HEK293 (cell line): ENCODE measurements around the gene RPS23.
"Not testable (repeated sequence)": the region's sequence is repeated elsewhere in the genome, so short reads cannot be mapped to it uniquely, and the experiment has no call there.

Experiments
- CTCF ChIA-PET: fragments of 350-600 bp; formaldehyde crosslinking; extraction: SDS; loops from one replicate; lab custom pipeline; 2021; ENCODE audit warnings: antibody characterized with exemption; lab: Yijun Ruan, JAX
- POLR2A ChIA-PET: fragments of 300-600 bp; formaldehyde crosslinking; extraction: SDS; loops from one replicate; lab custom pipeline; 2020; ENCODE audit warnings: antibody characterized with exemption, inconsistent platforms; lab: Yijun Ruan, JAX
- H3K27ac ChIP-seq: fragments of 200-500 bp; sonication (Bioruptor generic); 2 replicates; pipeline ENCODE4 v1.5.1; 2014; ENCODE audit warnings: low read depth, low read length, control low read depth, inconsistent platforms; ENCODE audit errors: extremely low read depth
- H3K36me3 ChIP-seq, 2 experiments: fragments of 200-500 bp in 1 of 2; sonication (Bioruptor generic) in 1 of 2; 1 replicate in 1 of 2; 2 replicates in 1 of 2; pipeline ENCODE4 v1.5.1; 2014 to 2017; ENCODE audit warnings: inconsistent platforms in 2 of 2, low read length in 2 of 2; ENCODE audit not compliant: control insufficient read depth in 2 of 2, insufficient read depth in 1 of 2
- H3K4me1 ChIP-seq: fragments of 200-500 bp; sonication (Bioruptor generic); 2 replicates; pipeline ENCODE4 v1.5.1; 2014; ENCODE audit warnings: mild to moderate bottlenecking, low read length, inconsistent platforms; ENCODE audit not compliant: control insufficient read depth, insufficient read depth
- H3K4me3 ChIP-seq: 2 replicates; pipeline ENCODE4 v1.5.1; 2011; ENCODE audit warnings: low read depth, mild to moderate bottlenecking, control low read depth, low read length, moderate library complexity
- H3K9me3 ChIP-seq: fragments of 200-500 bp; sonication (Bioruptor generic); 2 replicates; pipeline ENCODE4 v1.5.1; 2014; ENCODE audit warnings: low read depth, low read length, inconsistent platforms; ENCODE audit not compliant: control insufficient read depth, insufficient read depth
- SP3 ChIP-seq: fragments of 450-650 bp; formaldehyde crosslinking; IDR thresholded peaks from 2 replicates; pipeline ENCODE4 v1.5.1; 2016; ENCODE audit warnings: missing biosample characterization, missing genetic modification characterization
- WT1 ChIP-seq: fragments of 450-650 bp; formaldehyde crosslinking; IDR thresholded peaks from 2 replicates; pipeline ENCODE4 v1.5.1; 2016; ENCODE audit warnings: missing biosample characterization, missing genetic modification characterization
- ZNF202 ChIP-seq: fragments of 450-650 bp; formaldehyde crosslinking; IDR thresholded peaks from 2 replicates; pipeline ENCODE4 v1.5.1; 2016; ENCODE audit warnings: missing biosample characterization, missing genetic modification characterization, borderline replicate concordance
- ZNF214 ChIP-seq: fragments of 450-650 bp; formaldehyde crosslinking; IDR thresholded peaks from 2 replicates; pipeline ENCODE4 v1.5.1; 2017; ENCODE audit warnings: missing biosample characterization, mild to moderate bottlenecking, missing genetic modification characterization, borderline replicate concordance
- ZNF433 ChIP-seq: fragments of 450-650 bp; formaldehyde crosslinking; IDR thresholded peaks from 2 replicates; pipeline ENCODE4 v1.5.1; 2016; ENCODE audit warnings: missing biosample characterization, missing genetic modification characterization, low read depth
- ZNF449 ChIP-seq: fragments of 450-650 bp; formaldehyde crosslinking; IDR thresholded peaks from 2 replicates; pipeline ENCODE4 v1.5.1; 2017; ENCODE audit warnings: missing biosample characterization, mild to moderate bottlenecking, missing genetic modification characterization, moderate library complexity
- ZNF600 ChIP-seq: fragments of 450-650 bp; formaldehyde crosslinking; IDR thresholded peaks from 2 replicates; pipeline ENCODE4 v1.5.1; 2016; ENCODE audit warnings: missing biosample characterization, missing genetic modification characterization
- ZNF677 ChIP-seq: fragments of 450-650 bp; IDR thresholded peaks from 2 replicates; pipeline ENCODE4 v1.5.0; 2018; ENCODE audit warnings: missing biosample characterization, mild to moderate bottlenecking, missing genetic modification characterization, moderate library complexity
- ZSCAN23 ChIP-seq: fragments of 450-650 bp; formaldehyde crosslinking; IDR thresholded peaks from 2 replicates; pipeline ENCODE4 v1.5.1; 2016; ENCODE audit warnings: missing biosample characterization, missing genetic modification characterization
- TF ChIP-seq, protein P1 (sequence below): fragments of 450-650 bp; formaldehyde crosslinking; IDR thresholded peaks from 2 replicates; pipeline ENCODE4 v1.5.1; 2016; ENCODE audit warnings: missing biosample characterization, missing genetic modification characterization

RPS23 gene

GRCh38 chr5:82275216-82275664 is 2.9 kb downstream of the RPS23 start (continued):
- TF ChIP-seq WT1 (tag by site-specific recombination), result no peak
- TF ChIP-seq ZNF433 (tag by site-specific recombination), result no peak
- no peak for TF ChIP-seq ZNF214 (tag by site-specific recombination)
- TF ChIP-seq, protein P1, sequence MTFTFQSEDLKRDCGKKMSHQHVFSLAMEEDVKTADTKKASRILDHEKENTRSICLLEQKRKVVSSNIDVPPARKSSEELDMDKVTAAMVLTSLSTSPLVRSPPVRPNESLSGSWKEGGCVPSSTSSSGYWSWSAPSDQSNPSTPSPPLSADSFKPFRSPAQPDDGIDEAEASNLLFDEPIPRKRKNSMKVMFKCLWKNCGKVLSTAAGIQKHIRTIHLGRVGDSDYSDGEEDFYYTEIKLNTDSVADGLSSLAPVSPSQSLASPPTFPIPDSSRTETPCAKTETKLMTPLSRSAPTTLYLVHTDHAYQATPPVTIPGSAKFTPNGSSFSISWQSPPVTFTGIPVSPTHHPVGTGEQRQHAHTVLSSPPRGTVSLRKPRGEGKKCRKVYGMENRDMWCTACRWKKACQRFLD (tag by site-specific recombination), result no peak
- TF ChIP-seq ZNF449 (tag by site-specific recombination), result no peak
- no peak for TF ChIP-seq ZSCAN23 (tag by site-specific recombination)

- POLR2A ChIA-PET, result interaction anchor here (2.1 kb wide), 1 partner anchor 9 kb away, joined by 9 read pairs; no protein-coding TSS in a partner anchor
- H3K36me3 ChIP-seq, result peaks cover 16 to 43% of the 10 kb centered on the region in 2 experiments
- TF ChIP-seq ZNF202 (tag by site-specific recombination) (peak; percentile 75; the same call in 1 of the 2 replicates), SP3 (tag by site-specific recombination) (no peak)
- TF ChIP-seq, all 188 proteins: peak for 1
- CTCF ChIA-PET, result interaction anchor here (0.7 to 1.7 kb wide), 3 partner anchors 15 to 1433 kb away, joined by 3 to 5 read pairs (median 4); no protein-coding TSS in a partner anchor
- H3K4me1 ChIP-seq, result no peaks in the 10 kb centered on the region
- no peaks in the 10 kb centered on the region for H3K9me3 ChIP-seq
- H3K27ac ChIP-seq, result no peak overlapping the region
- H3K4me3 ChIP-seq, result no peak overlapping the region
Observed at GRCh38 chr5:82274343-82275211, 3.6 kb downstream of the RPS23 start.

DNA sequence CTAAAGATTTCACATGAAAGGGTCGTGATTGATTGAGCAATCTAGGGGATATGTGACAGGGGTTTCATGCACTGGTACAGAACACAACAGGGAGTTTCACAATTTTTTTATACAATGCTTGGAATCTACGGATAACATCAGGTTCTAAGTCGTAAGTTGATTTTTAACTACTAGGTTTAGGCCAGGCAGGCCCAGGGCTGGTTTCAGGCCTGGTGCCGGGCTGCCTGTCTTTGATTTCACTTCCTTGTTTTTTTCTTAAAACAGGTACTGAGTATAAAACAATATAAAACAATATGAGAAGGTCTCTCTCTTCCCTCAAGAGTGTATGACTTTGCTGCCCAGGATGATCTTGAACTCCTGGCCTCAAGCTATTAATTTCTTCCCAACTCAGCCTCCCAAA is 4.7 kb downstream of the RPS23 start:
- CTCF ChIA-PET, result interaction anchor here (1.7 kb wide), 1 partner anchor 14 kb away, joined by 5 read pairs; no protein-coding TSS in a partner anchor
- not testable (repeated sequence) for H3K4me1 ChIP-seq, H3K4me3 ChIP-seq, H3K27ac ChIP-seq, H3K9me3 ChIP-seq
- POLR2A ChIA-PET, result interaction anchor here (2.1 kb wide), 1 partner anchor 8 kb away, joined by 9 read pairs; no protein-coding TSS in a partner anchor
- peaks cover 16 to 43% of the 10 kb centered on the region in 2 experiments for H3K36me3 ChIP-seq

GRCh38 chr5:82272571-82273356 is 5.4 kb downstream of the RPS23 start:
- POLR2A ChIA-PET, H3K4me3 ChIP-seq, H3K27ac ChIP-seq, H3K9me3 ChIP-seq, H3K4me1 ChIP-seq: not testable (repeated sequence)
- peak; percentile 65 for TF ChIP-seq ZNF600
- 0 out of 2 replicates have a peak, but pooled peaks have one; percentile 47 for TF ChIP-seq ZNF677 (tag by site-specific recombination)
- H3K36me3 ChIP-seq, result peaks cover 16 to 43% of the 10 kb centered on the region in 2 experiments
- CTCF ChIA-PET, result interaction anchor here (1.7 kb wide), 1 partner anchor 13 kb away, joined by 5 read pairs; no protein-coding TSS in a partner anchor

DNA sequence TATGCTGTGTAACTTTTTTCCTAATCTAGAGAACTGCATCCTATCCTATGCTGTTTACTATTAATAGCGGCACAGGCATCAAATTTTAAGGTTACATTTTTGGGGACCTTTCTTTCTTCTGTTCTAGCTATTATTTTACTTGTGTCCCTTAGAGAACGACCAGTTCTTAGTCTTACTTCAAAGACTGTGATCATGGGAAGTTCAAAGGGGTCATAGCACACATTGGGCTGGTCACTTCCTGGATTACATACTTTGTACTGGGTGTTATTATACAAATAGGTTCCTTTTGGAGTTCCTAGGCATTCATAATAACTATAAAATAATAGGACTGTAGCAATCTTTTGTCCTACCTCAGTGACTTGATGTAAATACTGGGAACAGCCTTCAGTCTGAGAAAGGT is 8.8 kb downstream of the RPS23 start:
- H3K4me1 ChIP-seq, H3K4me3 ChIP-seq, H3K9me3 ChIP-seq, H3K27ac ChIP-seq, POLR2A ChIA-PET: not testable (repeated sequence)
- peaks cover 0 to 10% of the 10 kb centered on the region in 2 experiments; a peak in 1 of 3 replicates for H3K36me3 ChIP-seq
- CTCF ChIA-PET, result interaction anchor here (1.8 kb wide), 1 partner anchor 10 kb away, joined by 6 read pairs; no protein-coding TSS in a partner anchor

DNA sequence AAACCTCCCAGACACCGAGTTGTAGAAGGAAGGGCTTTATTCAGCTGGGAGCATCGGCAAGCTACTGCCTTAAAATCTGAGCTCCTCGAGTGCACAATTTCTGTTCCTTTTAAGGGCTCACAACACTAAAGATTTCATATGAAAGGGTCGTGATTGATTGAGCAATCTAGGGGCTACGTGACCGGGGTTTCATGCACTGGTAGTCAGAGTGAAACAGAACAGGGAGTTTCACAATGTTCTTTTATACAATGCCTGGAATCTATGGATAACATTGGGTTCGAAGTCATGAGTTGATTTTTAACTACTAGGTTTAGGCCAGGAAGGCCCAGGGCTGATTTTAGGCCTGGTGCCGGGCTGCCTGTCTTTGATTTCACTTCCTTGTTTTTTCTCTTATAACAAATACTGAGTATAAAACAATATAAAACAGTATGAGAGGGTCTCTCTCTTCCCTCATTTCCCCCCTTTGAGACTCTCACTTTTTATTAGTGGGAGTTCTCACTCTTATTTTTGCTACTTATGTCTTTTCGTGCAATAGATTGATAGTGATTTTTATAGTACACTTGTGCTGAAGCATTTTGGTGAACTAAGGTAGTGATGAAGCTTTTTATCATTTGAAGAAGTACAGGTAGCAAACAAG is 10.7 kb downstream of the RPS23 start:
- CTCF ChIA-PET, result interaction anchor here (0.8 kb wide), 1 partner anchor 8 kb away, joined by 3 read pairs; no protein-coding TSS in a partner anchor
- POLR2A ChIA-PET, result not testable (repeated sequence)

More for the DNA sequence above, 10.7 kb downstream of the RPS23 start:
- H3K27ac ChIP-seq, H3K4me3 ChIP-seq, H3K36me3 ChIP-seq, H3K4me1 ChIP-seq, H3K9me3 ChIP-seq: not testable (repeated sequence)
